Measurements from ENCODE around the gene TAOK2.
"Not testable (repeated sequence)": the region's sequence is repeated elsewhere in the genome, so short reads cannot be mapped to it uniquely, and the experiment has no call there.

TAOK2 gene

GRCh38 chr16:30004811-30005242 is 31.2 kb downstream of the TAOK2 start:
- no peak for DNase-seq (ENCODE audit: low read depth)

DNA sequence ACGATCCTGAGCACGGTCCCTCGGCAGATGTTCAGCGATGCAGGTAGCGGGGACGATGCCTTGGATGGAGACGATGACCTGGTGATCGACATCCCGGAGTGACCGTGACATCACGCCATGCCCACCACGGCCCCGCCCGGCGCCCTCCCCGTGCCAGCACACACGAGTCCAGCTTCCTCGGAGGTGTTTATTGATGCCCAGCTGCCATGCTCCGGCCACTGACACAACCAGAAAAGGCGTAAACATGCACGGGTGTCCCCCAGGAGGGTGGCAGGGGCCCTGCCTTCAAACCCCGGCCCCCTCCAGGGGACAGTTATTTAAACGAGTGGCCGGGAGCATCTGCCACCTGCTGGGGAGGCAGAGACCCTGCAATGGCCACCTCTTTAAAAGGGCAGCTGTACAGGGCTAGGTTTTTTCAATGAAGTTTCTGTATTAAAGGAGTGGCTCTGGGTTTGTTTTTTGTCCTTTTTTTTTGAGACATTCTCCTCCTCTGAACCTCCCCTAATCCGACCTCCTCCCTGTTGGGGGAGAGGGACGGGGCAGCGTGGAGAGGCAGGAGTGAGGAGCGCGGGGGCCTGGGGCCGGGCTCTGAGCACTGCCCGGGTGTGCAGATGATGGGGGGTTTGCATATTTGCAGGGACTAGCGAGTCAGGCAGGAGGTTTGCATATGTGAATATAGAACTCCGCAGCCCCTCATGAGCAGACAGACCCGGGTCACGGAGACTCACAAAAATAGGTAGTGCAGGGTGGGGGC is 31.9 kb downstream of the TAOK2 start:
- no peak for DNase-seq (ENCODE audit: low read depth)

GRCh38 chr16:30006095-30006473 is 32.4 kb downstream of the TAOK2 start:
- DNase-seq (ENCODE audit: low read depth) = no peak

- DNase-seq (ENCODE audit: low read depth) = no peak
These were observed 33.1 kb downstream of the TAOK2 start for GRCh38 chr16:30006659-30007377.

DNA sequence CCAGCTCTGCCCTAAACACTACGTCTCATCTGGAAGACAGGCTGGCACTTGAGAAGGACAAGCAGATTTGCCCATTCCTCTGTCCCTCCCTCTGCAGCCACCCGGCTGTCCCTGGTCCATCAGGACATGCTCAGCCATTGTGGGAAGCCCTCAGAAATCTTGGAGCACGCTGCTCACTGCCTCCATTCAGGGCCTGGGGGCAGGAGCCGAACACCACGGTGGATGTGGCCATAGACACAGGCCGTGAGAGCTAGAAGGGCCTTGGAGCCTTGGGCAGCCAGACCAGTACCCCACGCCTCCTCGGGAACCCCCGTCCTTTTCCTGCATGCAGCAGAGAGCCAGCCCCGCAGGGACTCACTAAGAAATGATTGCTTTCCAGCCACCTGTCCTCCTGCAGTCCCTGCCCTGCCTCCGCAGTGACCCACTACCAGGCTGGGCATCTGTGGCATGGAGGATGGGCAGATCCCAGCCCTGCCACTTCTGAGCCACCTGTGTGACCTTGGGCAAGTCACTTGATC is 33.8 kb downstream of the TAOK2 start:
- DNase-seq (ENCODE audit: low read depth) = no peak

DNA sequence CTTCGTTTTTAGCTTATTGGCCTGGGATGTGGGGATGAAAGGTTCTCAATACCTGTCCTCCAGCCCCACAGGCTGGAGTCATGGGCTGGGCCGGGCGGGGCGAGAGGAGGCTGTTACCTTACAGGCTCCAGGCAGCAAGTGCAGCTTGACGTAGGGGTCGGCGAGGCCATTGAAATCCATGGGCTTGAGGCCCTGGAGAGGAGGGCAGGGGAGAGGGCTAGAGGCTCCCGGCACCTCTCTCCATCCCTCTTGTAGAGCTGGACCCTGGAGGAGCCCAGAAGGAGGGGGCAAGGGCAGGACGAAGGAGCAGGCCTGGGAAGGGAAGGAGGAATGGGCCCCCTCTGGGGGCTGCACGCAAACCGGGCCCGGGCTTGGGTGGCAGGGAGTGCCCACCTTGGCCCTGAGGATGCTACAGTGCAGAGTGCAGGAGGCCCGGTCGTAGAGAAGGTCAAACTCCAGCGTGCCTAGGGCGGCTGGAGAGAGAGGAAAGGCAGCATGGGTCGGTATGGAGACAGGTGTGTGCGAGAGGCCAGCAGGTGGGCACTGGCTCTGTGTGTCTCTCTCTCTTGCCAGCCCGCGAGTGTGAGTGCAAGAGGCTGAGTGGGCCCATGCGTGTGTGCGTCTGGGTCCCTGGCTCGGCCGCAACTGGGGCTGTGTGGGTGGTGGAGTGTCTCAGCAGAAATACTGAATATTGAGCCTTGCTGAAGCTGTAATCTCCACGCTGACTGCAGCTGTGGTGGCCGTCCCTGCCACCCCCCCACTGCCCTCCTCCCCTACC is 35.6 kb downstream of the TAOK2 start:
- no peak for DNase-seq (ENCODE audit: low read depth)

DNA sequence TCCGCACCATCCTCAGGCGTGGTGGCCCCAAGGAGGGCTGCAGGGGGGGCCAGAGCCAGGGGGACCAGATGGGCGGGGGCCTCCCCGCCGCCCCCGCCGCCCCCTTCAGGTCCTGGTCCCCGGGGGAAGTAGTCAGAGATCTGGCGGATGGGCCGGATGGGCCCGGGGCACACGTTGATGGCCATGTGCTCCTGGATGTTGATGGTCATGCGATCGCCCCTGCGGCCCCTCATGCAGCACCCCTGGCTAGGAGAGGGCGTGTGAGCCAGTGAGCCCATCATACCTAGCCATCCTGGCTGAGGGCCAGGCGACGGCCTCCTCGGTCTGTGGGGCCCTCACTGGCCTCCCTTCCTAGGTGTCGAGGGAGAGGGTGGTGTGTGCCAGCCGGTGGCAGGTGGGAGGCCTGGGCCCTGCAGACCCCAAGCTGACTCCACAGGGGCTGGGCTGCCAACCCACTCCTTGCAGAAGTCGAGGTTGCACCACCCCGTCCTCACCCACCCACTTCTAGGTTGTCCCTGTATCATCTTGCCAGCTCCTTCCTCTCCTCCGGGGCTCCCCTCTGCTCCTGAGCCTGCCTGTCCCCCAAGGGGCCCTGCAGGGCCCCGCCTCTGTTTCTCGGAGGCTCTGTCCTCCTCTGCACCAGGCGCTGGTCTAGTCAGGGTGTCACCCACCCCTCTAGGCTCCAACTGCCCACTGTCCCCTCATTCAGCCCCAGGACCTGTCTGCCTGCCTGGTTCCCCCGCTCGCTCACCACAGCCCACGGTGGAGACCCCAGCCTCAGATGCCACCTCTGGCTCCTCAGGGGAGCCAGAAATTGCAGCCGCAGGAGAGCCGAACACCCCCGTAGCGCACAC is 36.5 kb downstream of the TAOK2 start:
- DNase-seq (ENCODE audit: low read depth) = no peak

DNA sequence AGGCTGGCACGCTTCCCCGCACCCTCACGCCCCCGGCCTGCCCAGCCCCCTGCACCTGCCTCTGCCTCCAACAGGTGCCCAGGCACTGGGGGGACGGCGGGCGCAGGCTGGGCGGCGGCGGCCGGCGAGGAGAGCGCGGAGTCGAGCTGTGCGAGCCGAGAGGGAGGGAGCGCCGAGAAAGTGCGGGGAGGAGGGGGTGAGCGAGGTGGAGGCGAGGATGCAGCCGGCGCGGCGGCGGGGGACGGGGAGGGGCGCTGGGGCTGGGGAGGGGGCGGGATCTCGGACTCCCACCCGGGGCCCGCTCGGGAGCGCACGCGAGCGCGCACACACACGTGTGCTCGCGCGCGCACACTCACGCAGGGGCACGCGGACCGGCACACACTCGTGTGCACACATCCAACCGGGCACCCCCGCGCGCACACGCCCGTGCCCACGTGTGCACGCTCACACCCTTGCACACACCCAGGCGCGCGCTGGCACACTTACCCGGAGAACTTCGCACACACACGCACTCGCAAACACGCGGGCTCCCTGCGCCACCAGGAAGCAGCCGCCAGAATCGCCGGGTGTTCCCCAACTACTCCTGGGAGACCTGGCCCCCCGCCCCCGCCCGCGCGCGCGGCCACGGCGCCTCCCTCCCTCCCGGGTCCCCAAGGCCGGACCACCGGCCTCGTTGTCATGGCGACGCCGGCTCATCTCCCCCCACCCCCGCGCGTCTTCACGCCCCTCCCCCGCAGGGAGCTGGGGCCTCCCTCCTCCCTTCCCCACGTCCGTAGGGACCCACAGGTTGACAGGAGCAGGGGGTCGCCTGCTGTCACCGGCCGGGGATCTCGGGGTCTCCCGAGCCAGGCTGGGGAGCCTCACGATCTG is 37.4 kb downstream of the TAOK2 start, which contains the start of gene DOC2A:
Gene DOC2A, minus strand, starts transcription at position 184 of the 870 bp plus-strand sequence. CDS start 805 bp downstream, outside the sequence.
- DNase-seq (ENCODE audit: low read depth) = no peak

DNA sequence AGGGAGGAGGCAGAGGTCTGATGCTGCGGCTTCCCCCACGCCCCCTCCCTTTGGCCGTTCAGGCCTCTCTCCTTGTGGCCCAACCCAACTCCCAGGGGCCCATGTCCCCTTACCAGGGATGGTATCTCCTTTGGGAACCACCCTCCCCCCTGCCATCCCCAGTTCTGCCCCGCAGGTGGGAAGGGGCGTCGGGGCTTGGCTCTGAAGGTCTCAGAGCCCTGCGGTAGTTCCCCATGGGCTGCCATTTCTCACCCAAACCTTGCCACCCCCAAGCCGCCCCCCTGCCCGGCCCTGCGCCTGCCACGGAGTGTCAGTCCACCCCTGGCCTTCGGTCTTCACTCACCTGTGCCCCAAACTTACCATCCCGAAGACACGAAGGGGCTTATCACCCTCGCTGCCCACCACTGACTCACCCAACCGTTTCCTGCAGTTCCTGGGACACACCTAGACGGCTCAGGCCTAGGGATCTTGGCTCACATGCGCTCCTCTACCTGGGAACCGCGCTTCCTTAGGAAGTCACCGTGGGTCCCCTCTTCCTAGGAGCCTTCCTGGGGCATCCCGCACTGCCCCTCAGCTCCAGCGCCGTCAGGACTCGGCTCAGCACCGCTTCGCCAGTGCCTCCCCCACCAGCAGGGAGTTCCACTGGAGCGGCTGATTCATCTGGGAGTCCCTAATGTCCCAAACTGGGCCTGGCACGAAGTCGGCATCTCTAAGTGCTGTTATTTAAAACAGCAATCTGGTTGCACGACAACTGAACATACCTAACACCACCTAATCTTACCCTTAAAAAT is 38.2 kb downstream of the TAOK2 start:
- DNase-seq (ENCODE audit: low read depth) = no peak

- not testable (repeated sequence) for DNase-seq (ENCODE audit: low read depth)
These were observed 38.9 kb downstream of the TAOK2 start for GRCh38 chr16:30012598-30012997.

GRCh38 chr16:30015450-30015849 is 41.8 kb downstream of the TAOK2 start:
- not testable (repeated sequence) for DNase-seq (ENCODE audit: low read depth)

DNA sequence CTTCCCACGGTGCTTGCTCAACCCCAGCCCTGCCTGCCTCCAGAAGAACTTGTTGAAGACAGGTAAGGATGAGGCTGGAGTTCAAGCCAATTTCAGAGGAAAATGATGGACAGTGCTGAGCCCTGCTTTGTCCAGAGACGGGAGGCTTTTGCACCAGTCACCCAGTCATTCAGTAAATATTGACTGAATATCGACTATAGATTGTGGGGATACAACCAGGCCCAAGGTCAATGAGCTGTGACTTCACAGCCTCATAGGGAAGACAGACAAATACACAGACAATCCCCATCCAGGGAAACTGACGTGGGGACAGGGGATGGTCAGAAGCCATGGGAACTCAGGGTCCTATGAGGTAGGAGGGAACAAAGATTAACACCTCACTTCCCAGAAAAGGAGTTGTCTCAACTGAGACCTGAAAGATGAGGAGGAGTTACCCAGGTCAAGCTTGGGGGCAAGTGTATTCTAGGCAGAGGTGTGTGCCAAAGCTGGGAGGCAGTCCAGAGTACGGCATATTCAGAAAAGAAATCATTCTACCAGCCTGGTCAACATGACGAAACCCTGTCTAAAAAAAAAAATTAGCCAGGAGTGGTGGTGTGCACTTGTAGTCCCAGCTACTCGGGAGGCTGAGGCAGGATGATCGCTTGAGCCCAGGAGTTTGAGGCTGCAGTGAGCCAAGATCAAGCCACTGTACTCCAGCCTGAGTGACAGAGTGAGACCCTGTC is 43.0 kb downstream of the TAOK2 start:
- DNase-seq (ENCODE audit: low read depth) = no peak

- DNase-seq (ENCODE audit: low read depth) = no peak
These were observed 43.6 kb downstream of the TAOK2 start for GRCh38 chr16:30017277-30017656.

DNA sequence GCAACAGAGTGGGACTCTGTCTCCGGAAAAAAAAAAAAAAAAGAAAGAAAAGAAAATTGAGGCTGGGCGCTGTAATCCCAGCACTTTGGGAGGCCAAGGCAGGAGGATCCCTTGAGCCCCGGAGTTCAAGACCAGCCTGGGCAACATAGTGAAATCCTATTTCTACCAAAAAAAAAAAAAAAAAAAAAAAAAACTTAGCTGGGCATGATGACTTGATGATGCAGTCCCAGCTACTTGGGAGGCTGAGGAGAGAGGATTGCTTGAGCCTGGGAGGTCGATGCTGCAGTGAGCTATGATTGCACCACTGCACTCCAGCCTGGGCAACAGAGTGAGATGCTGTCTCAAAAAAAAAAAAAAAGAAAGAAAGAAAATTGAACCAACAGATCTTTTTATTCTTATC is 44.3 kb downstream of the TAOK2 start:
- not testable (repeated sequence) for DNase-seq (ENCODE audit: low read depth)

DNA sequence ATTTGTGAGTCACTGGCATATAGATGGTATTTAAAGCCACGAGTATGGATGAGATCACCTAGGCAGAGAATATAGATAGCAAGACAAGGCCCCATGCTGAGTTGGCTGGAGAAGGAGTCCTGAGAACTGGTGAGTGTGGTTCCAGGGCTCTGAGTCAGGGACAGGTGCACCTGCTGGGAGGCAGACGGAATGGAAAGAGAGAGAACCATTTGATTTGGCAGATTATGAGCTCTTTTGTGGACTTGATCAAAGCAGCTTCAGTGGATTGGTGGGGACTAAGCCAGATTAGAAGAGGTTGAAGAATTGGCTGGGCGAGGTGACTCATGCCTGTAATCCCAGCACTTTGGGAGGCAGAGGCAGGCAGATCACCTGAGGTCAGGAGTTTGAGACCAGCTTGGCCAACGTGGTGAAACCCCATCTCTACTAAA is 45.1 kb downstream of the TAOK2 start:
- no peak for DNase-seq (ENCODE audit: low read depth)

DNA sequence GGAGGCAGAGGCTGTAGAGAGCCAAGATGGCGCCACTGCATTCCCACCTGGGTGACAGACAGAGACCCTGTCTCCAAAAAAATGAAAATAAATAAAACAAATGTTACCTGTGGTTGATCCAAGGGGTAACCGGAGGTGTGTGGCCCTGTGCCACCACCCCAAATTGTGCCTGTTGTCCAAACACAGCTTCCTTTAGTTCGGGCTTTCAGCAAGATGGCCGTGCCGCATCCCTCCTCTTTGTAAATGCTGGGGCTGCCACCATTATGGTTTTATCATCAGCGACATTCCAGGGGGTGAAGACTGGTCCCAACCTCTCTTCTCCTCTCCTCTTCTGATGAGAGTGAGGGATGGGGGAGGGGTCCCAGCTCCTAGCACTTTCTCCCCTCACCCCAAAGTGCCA is 49.2 kb downstream of the TAOK2 start, which contains the start of gene C16orf92:
Gene C16orf92, plus strand, starts transcription at position 312 of the 400 bp plus-strand sequence. CDS start 143 bp downstream, outside the sequence.
- no peak for DNase-seq (ENCODE audit: low read depth)

DNA sequence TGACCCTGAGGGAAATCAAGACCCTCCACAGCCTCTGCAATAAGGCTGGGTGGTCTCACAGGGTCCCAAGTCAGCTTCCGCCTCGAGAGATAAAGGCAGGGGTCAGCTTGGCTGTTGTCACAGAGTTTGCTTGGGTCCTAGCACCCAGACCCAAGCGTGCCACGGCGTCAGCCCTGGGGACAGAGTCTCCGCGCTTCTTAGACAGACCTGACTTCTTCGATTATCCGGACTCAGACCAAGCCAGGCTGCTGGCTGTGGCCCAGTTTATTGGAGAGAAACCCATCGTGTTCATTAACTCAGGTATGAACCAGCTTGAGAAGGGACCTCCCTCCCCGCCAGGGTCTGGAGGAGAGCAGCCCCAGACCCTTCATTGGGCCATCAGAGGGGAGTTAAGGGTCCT is 49.9 kb downstream of the TAOK2 start:
- no peak for DNase-seq (ENCODE audit: low read depth)

DNA sequence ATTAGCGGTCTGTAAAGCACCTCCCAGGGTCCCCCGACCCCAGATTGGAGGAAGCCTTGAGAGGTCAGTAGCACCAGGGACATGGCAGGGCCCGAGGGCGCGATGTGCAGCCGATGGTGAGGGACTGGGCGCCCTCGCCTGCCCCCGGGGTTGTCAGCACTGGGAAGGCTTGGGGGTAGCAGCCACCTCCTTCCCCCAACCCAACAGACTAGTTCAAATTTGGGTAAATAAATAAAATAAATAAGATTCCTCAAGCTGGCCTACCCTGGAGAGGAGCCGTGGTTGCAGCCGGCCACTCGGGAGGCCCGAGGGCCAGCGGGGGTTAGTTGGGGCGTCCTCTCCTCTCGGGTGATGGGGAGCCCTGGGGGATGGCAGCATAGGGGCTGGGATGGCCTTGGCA is 50.8 kb downstream of the TAOK2 start:
- DNase-seq (ENCODE audit: low read depth) = no peak

DNA sequence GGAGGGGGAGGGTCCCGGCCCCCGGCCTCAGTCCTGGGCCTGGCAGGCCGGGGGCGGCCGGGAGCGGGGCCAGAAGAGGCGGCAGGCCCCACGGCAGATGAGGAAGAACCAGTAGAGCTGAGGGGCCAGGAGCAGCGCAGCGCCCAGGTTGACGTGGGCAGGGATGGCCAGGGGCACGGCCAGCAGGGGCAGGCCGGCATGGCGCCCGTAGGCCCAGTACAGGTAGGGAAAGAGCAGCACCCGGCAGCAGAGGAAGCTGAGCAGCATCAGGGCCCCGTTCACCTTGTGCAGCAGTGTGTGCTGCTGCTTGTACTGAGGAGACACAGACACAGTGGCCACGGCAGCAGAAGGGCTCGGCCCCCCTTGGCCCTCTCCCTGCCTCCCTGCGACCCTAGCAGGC is 51.5 kb downstream of the TAOK2 start:
- DNase-seq (ENCODE audit: low read depth) = no peak
